Measurements from ENCODE around the gene SH3BP4. TPM values are rescaled to one million over a fixed set of nuclear protein-coding genes. Genes with fewer than 3 reads are reported as not detected.

The SH3BP4 gene
- total RNA-seq, 1 donor from 2014 or later: 44.1 TPM

- DNase-seq (ENCODE audit: low spot score in 2 of 2, unreplicated experiment in 2 of 2): no peak
- no peak for TF ChIP-seq CTCF (IDR thresholded peaks at IDR 0.05; ENCODE audit: unreplicated experiment)
- Mint-ChIP-seq H3K9me3 (no peaks in the 10 kb centered on the region), H3K4me1 (peaks cover 38% of the 10 kb centered on the region), H3K27ac (peak overlapping the region; percentile 90), H3K27me3 (ENCODE audit: low read depth) (no peaks in the 10 kb centered on the region), H3K36me3 (peaks cover 2% of the 10 kb centered on the region), H3K4me3 (no peak overlapping the region)
Measured at GRCh38 chr2:234973008-234973407, 21.2 kb downstream of the SH3BP4 start.

GRCh38 chr2:234974501-234975385 lies 22.9 kb downstream of the SH3BP4 start:
- Mint-ChIP-seq H3K4me3 (no peak overlapping the region), H3K27ac (peak overlapping the region; percentile 3), H3K4me1 (peaks cover 31% of the 10 kb centered on the region), H3K36me3 (peaks cover 11% of the 10 kb centered on the region), H3K27me3 (ENCODE audit: low read depth) (no peaks in the 10 kb centered on the region), H3K9me3 (no peaks in the 10 kb centered on the region)
- no peak for TF ChIP-seq CTCF (IDR thresholded peaks at IDR 0.05; ENCODE audit: unreplicated experiment)
- DNase-seq (ENCODE audit: low spot score in 2 of 2, unreplicated experiment in 2 of 2): no peak

DNA sequence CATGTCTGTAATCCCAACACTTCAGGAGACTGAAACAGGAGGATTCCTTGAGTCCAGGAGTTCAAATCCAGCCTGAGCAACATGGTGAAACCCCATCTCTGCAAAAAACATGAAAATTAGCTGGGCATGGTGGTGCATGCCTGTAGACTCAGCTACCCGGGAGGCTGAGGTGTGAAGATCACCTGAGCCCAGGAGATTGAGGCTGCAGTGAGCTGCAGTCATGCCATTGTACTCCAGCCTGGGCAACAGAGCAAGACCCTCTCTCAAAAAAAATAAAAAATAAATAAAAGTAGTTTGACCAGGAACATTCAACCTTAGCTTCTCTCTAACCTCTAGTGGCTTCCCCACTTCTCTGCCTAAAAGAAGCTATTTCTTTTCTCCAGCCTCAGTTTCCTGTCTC lies 23.8 kb downstream of the SH3BP4 start:
- no peak overlapping the region for H3K4me3 Mint-ChIP-seq
- no peaks in the 10 kb centered on the region for H3K27me3 Mint-ChIP-seq (ENCODE audit: low read depth)
- TF ChIP-seq CTCF (IDR thresholded peaks at IDR 0.05; ENCODE audit: unreplicated experiment): no peak
- H3K36me3 Mint-ChIP-seq: peaks cover 9% of the 10 kb centered on the region
- no peaks in the 10 kb centered on the region for H3K9me3 Mint-ChIP-seq
- H3K4me1 Mint-ChIP-seq: peaks cover 31% of the 10 kb centered on the region
- H3K27ac Mint-ChIP-seq: no peak overlapping the region
- DNase-seq (ENCODE audit: low spot score in 2 of 2, unreplicated experiment in 2 of 2): no peak

DNA sequence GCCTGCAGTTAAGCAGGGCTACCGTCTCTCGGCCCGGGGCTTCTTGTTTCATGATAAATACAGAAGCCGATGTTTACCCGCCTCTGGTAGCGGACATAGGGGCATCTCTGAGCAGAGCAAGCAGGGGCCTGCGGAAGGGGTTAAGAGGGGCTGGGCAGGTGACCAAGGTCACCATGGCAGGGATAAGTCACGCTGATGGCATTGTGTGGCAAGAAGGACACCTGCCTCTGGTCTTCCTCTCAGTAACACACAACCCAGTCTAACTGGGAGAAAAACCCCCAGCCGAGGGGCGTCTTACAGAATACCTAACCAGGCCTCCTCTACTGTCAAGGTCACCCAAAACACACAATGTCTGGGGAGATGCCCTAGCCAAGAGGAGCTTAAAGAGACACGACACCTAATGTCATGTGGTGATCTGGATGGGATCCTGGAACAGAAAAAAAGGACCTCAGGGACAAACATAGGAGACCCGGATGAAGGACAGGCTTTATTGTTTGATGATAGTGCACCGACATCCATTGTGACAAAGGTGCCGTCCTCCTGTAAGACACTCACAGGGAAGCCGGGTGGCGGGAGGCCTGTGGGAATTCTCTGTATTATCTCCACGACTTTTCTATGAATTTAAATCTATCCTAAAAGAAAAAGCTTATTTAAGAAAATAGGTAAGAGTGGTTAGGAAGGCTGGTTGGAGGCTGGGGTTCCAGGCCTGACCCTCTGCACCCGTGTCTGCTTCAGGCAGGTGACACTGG lies 24.8 kb downstream of the SH3BP4 start:
- Mint-ChIP-seq H3K36me3 (peaks cover 9% of the 10 kb centered on the region), H3K27ac (no peak overlapping the region), H3K4me3 (no peak overlapping the region), H3K9me3 (no peaks in the 10 kb centered on the region), H3K4me1 (peaks cover 37% of the 10 kb centered on the region), H3K27me3 (ENCODE audit: low read depth) (no peaks in the 10 kb centered on the region)
- DNase-seq (ENCODE audit: low spot score in 2 of 2, unreplicated experiment in 2 of 2): no peak
- TF ChIP-seq CTCF (IDR thresholded peaks at IDR 0.05; ENCODE audit: unreplicated experiment): no peak

GRCh38 chr2:234977228-234977679 lies 25.4 kb downstream of the SH3BP4 start:
- H3K4me3 Mint-ChIP-seq: no peak overlapping the region
- no peak overlapping the region for H3K27ac Mint-ChIP-seq
- no peaks in the 10 kb centered on the region for H3K9me3 Mint-ChIP-seq
- no peak for DNase-seq (ENCODE audit: low spot score in 2 of 2, unreplicated experiment in 2 of 2)
- H3K27me3 Mint-ChIP-seq (ENCODE audit: low read depth): no peaks in the 10 kb centered on the region
- no peak for TF ChIP-seq CTCF (IDR thresholded peaks at IDR 0.05; ENCODE audit: unreplicated experiment)
- H3K36me3 Mint-ChIP-seq: peaks cover 9% of the 10 kb centered on the region
- peaks cover 43% of the 10 kb centered on the region for H3K4me1 Mint-ChIP-seq
